HepG2 (cell line): Measurements from ENCODE around the gene ARHGAP9. TPM values are rescaled to one million over a fixed set of nuclear protein-coding genes. Genes with fewer than 3 reads are reported as not detected.

Experiments used
- CREM ChIP-seq, 2 experiments: sonication (generic) in 1 of 2; formaldehyde crosslinking in 1 of 2; IDR thresholded peaks; 2 replicates each; pipeline versions ENCODE4 v1.4.0 to v1.6.1; 2016 to 2020; ENCODE audit warnings: antibody characterized with exemption in 1 of 2, mild to moderate bottlenecking in 1 of 2, missing genetic modification reagents in 1 of 2
- GTF2F1 ChIP-seq: fragments of 150-350 bp; IDR thresholded peaks from 2 replicates; pipeline ENCODE4 v1.6.1; 2014; ENCODE audit warnings: low read length
- HNRNPLL ChIP-seq: fragments of 200-400 bp; formaldehyde crosslinking; IDR thresholded peaks from 2 replicates; pipeline ENCODE4 v1.6.1; 2017; ENCODE audit warnings: mild to moderate bottlenecking, low read depth, low read length; ENCODE audit not compliant: poor library complexity, severe bottlenecking
- KDM6A ChIP-seq: IDR thresholded peaks from 2 replicates; pipeline ENCODE4 v1.6.1; 2016; ENCODE audit warnings: low read depth
- MAF1 ChIP-seq: sonication (generic); formaldehyde crosslinking; IDR thresholded peaks from 2 replicates; pipeline ENCODE4 v1.5.0; 2020; ENCODE audit warnings: missing genetic modification reagents, borderline replicate concordance
- MAFG ChIP-seq: sonication (generic); formaldehyde crosslinking; IDR thresholded peaks from 2 replicates; pipeline ENCODE4 v1.5.1; 2020; ENCODE audit warnings: mild to moderate bottlenecking, missing genetic modification reagents
- RBFOX2 ChIP-seq: fragments of 200-400 bp; formaldehyde crosslinking; IDR thresholded peaks from 2 replicates; pipeline ENCODE4 v1.6.1; 2017; ENCODE audit warnings: low read depth, mild to moderate bottlenecking, low read length
- RERE ChIP-seq: IDR thresholded peaks from 2 replicates; pipeline ENCODE4 v1.6.1; 2016; ENCODE audit warnings: low read depth, missing genetic modification reagents, missing compliant biosample characterization
- SRF ChIP-seq: IDR thresholded peaks from 2 replicates; pipeline ENCODE4 v1.6.1; 2011; ENCODE audit warnings: mild to moderate bottlenecking, low read depth, low read length, moderate library complexity
- STAG1 ChIP-seq: sonication (generic); formaldehyde crosslinking; IDR thresholded peaks from 2 replicates; pipeline ENCODE4 v1.4.0; 2020; ENCODE audit warnings: missing genetic modification reagents
- TMF1 ChIP-seq: sonication (generic); formaldehyde crosslinking; IDR thresholded peaks from 2 replicates; pipeline ENCODE4 v1.8.1; 2022; ENCODE audit warnings: low read depth, missing genetic modification reagents
- YEATS2 ChIP-seq: sonication (generic); formaldehyde crosslinking; IDR thresholded peaks from 2 replicates; pipeline ENCODE4 v1.4.0; 2020; ENCODE audit warnings: missing genetic modification reagents, borderline replicate concordance
- ZNF225 ChIP-seq: sonication (generic); formaldehyde crosslinking; IDR thresholded peaks from 2 replicates; pipeline ENCODE4 v1.4.0; 2020; ENCODE audit warnings: mild to moderate bottlenecking, missing genetic modification reagents
- ZNF383 ChIP-seq: sonication (generic); formaldehyde crosslinking; IDR thresholded peaks from 2 replicates; pipeline ENCODE4 v1.4.0; 2020; ENCODE audit warnings: missing genetic modification reagents, mild to moderate bottlenecking, borderline replicate concordance
- ZNF512B ChIP-seq: sonication (generic); formaldehyde crosslinking; IDR thresholded peaks from 2 replicates; pipeline ENCODE4 v1.5.1; 2020; ENCODE audit warnings: missing genetic modification reagents, mild to moderate bottlenecking, borderline replicate concordance
- ZNF703 ChIP-seq: sonication (generic); formaldehyde crosslinking; IDR thresholded peaks from 2 replicates; pipeline ENCODE4 v1.5.1; 2020; ENCODE audit warnings: missing genetic modification reagents, mild to moderate bottlenecking, moderate library complexity, borderline replicate concordance
- ZXDC ChIP-seq: sonication (generic); formaldehyde crosslinking; IDR thresholded peaks from 2 replicates; pipeline ENCODE4 v1.5.0; 2020; ENCODE audit warnings: mild to moderate bottlenecking, missing genetic modification reagents
- polyA plus RNA-seq, 8 experiments: library from polyadenylated mRNA; depleted of rRNA in 3 of 8; stranded (reverse) in 7 of 8; unstranded in 1 of 8; fragments of >200 nt; fragmentation: Illumina TruSeq in 4 of 8; extraction: Trizol in 4 of 8; gene quantifications; 2 replicates each; pipeline versions ENCODE4 v1.2.1 to v1.2.3, GENCODE V29; 2011 to 2016; ENCODE audit warnings: low read depth in 4 of 8, missing spikeins in 1 of 8, mixed read lengths in 1 of 8; ENCODE audit not compliant: insufficient read depth in 1 of 8
- total RNA-seq, 5 experiments: library from RNA; depleted of rRNA; stranded (reverse); fragments of >200 nt; fragmentation: Illumina TruSeq; extraction: Trizol; gene quantifications; 2 replicates each; pipeline ENCODE4 v1.2.3, GENCODE V29; 2016; ENCODE audit warnings: low read depth in 1 of 5

Gene ARHGAP9
- total and polyA plus RNA-seq, 2 of the 13 experiments (the other 11 are each of a cell fraction or from before 2014, with no cell fraction given) = 0.18 to 1.2 TPM

- no peak for TF ChIP-seq RERE (CRISPR knock-in tag)
- TF ChIP-seq YEATS2 = peak; percentile 92; the same call in 1 of the 2 replicates
- TF ChIP-seq KDM6A (CRISPR knock-in tag) = no peak
- no peak for TF ChIP-seq TMF1 (CRISPR knock-in tag)
- TF ChIP-seq ZXDC (CRISPR knock-in tag) = no peak
- TF ChIP-seq ZNF703 (CRISPR knock-in tag) = no peak
- TF ChIP-seq CREM (IDR thresholded peaks at IDR 0.05) = peak; percentile 97
- no peak for TF ChIP-seq CREM (CRISPR knock-in tag; IDR thresholded peaks at IDR 0.05)
- peak; percentile 46 for TF ChIP-seq HNRNPLL
- no peak for TF ChIP-seq MAF1 (CRISPR knock-in tag)
- no peak for TF ChIP-seq ZNF225 (CRISPR knock-in tag)
- TF ChIP-seq ZNF512B (CRISPR knock-in tag) = no peak
- no peak for TF ChIP-seq MAFG (CRISPR knock-in tag)
- no peak for TF ChIP-seq STAG1 (CRISPR knock-in tag)
- peak; percentile 56; the same call in 1 of the 2 replicates for TF ChIP-seq SRF
- no peak for TF ChIP-seq ZNF383
- peak; percentile 94 for TF ChIP-seq RBFOX2
- TF ChIP-seq GTF2F1 = no peak
Measured at GRCh38 chr12:57487597-57488401, 8.1 kb upstream of the ARHGAP9 start, which contains the start of gene MARS1 (continued).
